Measurements from ENCODE around the gene SRSF1.

Gene SRSF1

DNA sequence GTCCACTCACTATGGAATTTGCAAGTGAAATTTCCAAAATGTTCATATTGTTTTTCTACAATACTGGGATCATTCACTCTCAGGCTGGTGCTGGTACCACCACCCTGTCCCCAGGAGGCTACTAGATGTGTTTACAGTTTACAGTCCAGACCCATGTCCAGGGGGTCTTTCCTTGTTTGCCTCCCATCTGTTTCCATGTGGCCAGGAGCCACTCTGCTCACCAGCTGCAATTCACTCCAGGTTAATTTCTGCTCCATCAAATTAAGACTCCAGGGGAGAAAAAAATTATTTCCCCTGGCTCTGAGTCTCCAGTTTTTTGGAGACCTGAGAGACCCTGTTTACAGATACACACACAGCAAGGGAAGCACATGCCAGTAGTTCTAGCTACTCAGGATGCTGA is 12.5 kb upstream of the SRSF1 start:
- Histone ChIP-seq H3K4me3 (ENCODE audit: low read length, poor library complexity, severe bottlenecking) (no peak overlapping the region), H2AFZ (ENCODE audit: low read length) (no peak overlapping the region), H4K20me1 (ENCODE audit: insufficient read depth, low read length, poor library complexity, severe bottlenecking) (no peaks in the 10 kb centered on the region), H3K27me3 (ENCODE audit: insufficient read depth, low read length, poor library complexity, severe bottlenecking) (no peaks in the 10 kb centered on the region), H3K36me3 (ENCODE audit: insufficient read depth, low read length) (no peaks in the 10 kb centered on the region), H3K79me2 (ENCODE audit: insufficient read depth, low read length) (no peaks in the 10 kb centered on the region), H3K4me2 (ENCODE audit: low read depth, low read length, poor library complexity, severe bottlenecking) (no peak overlapping the region), H3K9me3 (ENCODE audit: insufficient read depth, low read depth, low read length) (no peaks in the 10 kb centered on the region), H3K9me2 (replicated peaks; ENCODE audit: low read depth, low read length) (no peaks in the 10 kb centered on the region), H3K4me1 (ENCODE audit: insufficient read depth, low read length, poor library complexity, severe bottlenecking) (no peaks in the 10 kb centered on the region), H3F3A (ENCODE audit: low read depth) (no peaks in the 10 kb centered on the region), H3K9ac (ENCODE audit: low read depth, low read length, poor library complexity, severe bottlenecking) (no peak overlapping the region)
- no peak for TF ChIP-seq CTCF (conservative IDR thresholded peaks at IDR 0.05; ENCODE audit: low read length)
- TF ChIP-seq EZH2phosphoT487 (IDR thresholded peaks at IDR 0.05; ENCODE audit: borderline replicate concordance), result no peak

DNA sequence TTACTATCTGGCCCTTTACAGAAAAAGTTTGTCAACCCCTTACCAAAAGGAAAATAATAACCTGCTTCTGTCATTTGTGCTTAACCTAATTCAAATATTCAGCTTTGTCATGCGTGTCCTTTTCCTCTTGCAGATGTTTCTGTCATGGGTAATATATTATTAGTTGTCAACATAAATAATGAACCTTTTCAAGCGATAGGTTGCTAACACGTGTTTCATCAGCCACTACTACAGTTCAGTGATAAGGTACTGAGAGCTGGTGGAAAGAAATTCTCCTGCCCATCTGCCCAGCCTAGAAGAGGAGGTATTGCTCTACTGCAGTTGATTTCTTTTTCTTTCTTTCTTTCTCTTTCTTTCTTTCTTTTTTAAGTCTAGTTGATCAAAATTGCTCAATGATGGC is 12.0 kb upstream of the SRSF1 start:
- H3K4me2 ChIP-seq (ENCODE audit: low read depth, low read length, poor library complexity, severe bottlenecking), result no peak overlapping the region
- TF ChIP-seq CTCF (conservative IDR thresholded peaks at IDR 0.05; ENCODE audit: low read length) (no peak), EZH2phosphoT487 (IDR thresholded peaks at IDR 0.05; ENCODE audit: borderline replicate concordance) (no peak)
- no peaks in the 10 kb centered on the region for H3K9me2 ChIP-seq (replicated peaks; ENCODE audit: low read depth, low read length)
- H3K9me3 ChIP-seq (ENCODE audit: insufficient read depth, low read depth, low read length), result no peaks in the 10 kb centered on the region
- no peak overlapping the region for H3K4me3 ChIP-seq (ENCODE audit: low read length, poor library complexity, severe bottlenecking)
- no peak overlapping the region for H2AFZ ChIP-seq (ENCODE audit: low read length)
- no peaks in the 10 kb centered on the region for H3F3A ChIP-seq (ENCODE audit: low read depth)
- no peaks in the 10 kb centered on the region for H3K79me2 ChIP-seq (ENCODE audit: insufficient read depth, low read length)
- H3K36me3 ChIP-seq (ENCODE audit: insufficient read depth, low read length), result no peaks in the 10 kb centered on the region
- H4K20me1 ChIP-seq (ENCODE audit: insufficient read depth, low read length, poor library complexity, severe bottlenecking), result no peaks in the 10 kb centered on the region
- no peaks in the 10 kb centered on the region for H3K27me3 ChIP-seq (ENCODE audit: insufficient read depth, low read length, poor library complexity, severe bottlenecking)
- H3K9ac ChIP-seq (ENCODE audit: low read depth, low read length, poor library complexity, severe bottlenecking), result no peak overlapping the region
- H3K4me1 ChIP-seq (ENCODE audit: insufficient read depth, low read length, poor library complexity, severe bottlenecking), result no peaks in the 10 kb centered on the region

GRCh38 chr17:58010067-58010799 is 3.2 kb upstream of the SRSF1 start:
- Histone ChIP-seq H3F3A (ENCODE audit: low read depth) (no peaks in the 10 kb centered on the region), H3K9ac (ENCODE audit: low read depth, low read length, poor library complexity, severe bottlenecking) (no peak overlapping the region), H3K9me2 (replicated peaks; ENCODE audit: low read depth, low read length) (no peaks in the 10 kb centered on the region), H3K4me2 (ENCODE audit: low read depth, low read length, poor library complexity, severe bottlenecking) (no peak overlapping the region), H3K27me3 (ENCODE audit: insufficient read depth, low read length, poor library complexity, severe bottlenecking) (peaks cover 6% of the 10 kb centered on the region), H3K79me2 (ENCODE audit: insufficient read depth, low read length) (peaks cover 36% of the 10 kb centered on the region), H3K36me3 (ENCODE audit: insufficient read depth, low read length) (peaks cover 9% of the 10 kb centered on the region), H3K9me3 (ENCODE audit: insufficient read depth, low read depth, low read length) (no peaks in the 10 kb centered on the region), H3K4me3 (ENCODE audit: low read length, poor library complexity, severe bottlenecking) (no peak overlapping the region), H4K20me1 (ENCODE audit: insufficient read depth, low read length, poor library complexity, severe bottlenecking) (peaks cover 18% of the 10 kb centered on the region), H2AFZ (ENCODE audit: low read length) (no peak overlapping the region), H3K4me1 (ENCODE audit: insufficient read depth, low read length, poor library complexity, severe bottlenecking) (peaks cover 14% of the 10 kb centered on the region)
- TF ChIP-seq CTCF (conservative IDR thresholded peaks at IDR 0.05; ENCODE audit: low read length), result no peak
- TF ChIP-seq EZH2phosphoT487 (IDR thresholded peaks at IDR 0.05; ENCODE audit: borderline replicate concordance), result no peak
